GM12801 (cell line): ENCODE data around the gene RALGPS1.

ENCODE experiments used
- CTCF ChIP-seq: IDR thresholded peaks from one replicate; pipeline ENCODE4 v1.5.1; 2011; ENCODE audit warnings: control low read depth; ENCODE audit not compliant: insufficient read length; ENCODE audit errors: extremely low read depth

RALGPS1 gene

GRCh38 chr9:126939821-126940221, 25.2 kb downstream of the RALGPS1 start:
- TF ChIP-seq CTCF = no peak

- no peak for TF ChIP-seq CTCF
Measured at GRCh38 chr9:126942399-126942798, 27.8 kb downstream of the RALGPS1 start.

- no peak for TF ChIP-seq CTCF
Measured at GRCh38 chr9:126945682-126946081, 31.1 kb downstream of the RALGPS1 start.

GRCh38 chr9:126947529-126947928, 32.9 kb downstream of the RALGPS1 start:
- no peak for TF ChIP-seq CTCF

- TF ChIP-seq CTCF = no peak
Measured at GRCh38 chr9:126952205-126952977, 37.8 kb downstream of the RALGPS1 start.

- TF ChIP-seq CTCF = no peak
Measured at GRCh38 chr9:126953041-126953809, 38.6 kb downstream of the RALGPS1 start.

- no peak for TF ChIP-seq CTCF
Measured at GRCh38 chr9:126955811-126956210, 41.2 kb downstream of the RALGPS1 start.
